HEK293 (cell line): ENCODE data around the gene INS.

Experiments
- CTCF ChIP-seq: fragments of 450-650 bp; formaldehyde crosslinking; IDR thresholded peaks from 2 replicates; pipeline ENCODE4 v1.5.1; 2016; ENCODE audit warnings: missing biosample characterization, missing genetic modification characterization
- ELK4 ChIP-seq: IDR thresholded peaks from 2 replicates; pipeline ENCODE4 v1.6.1; 2011; ENCODE audit warnings: mild to moderate bottlenecking, low read depth, low read length, borderline replicate concordance
- REST ChIP-seq: fragments of 450-650 bp; formaldehyde crosslinking; IDR thresholded peaks from 2 replicates; pipeline ENCODE4 v1.5.1; 2016; ENCODE audit warnings: missing biosample characterization, missing genetic modification characterization
- ZBTB49 ChIP-seq: fragments of 450-650 bp; formaldehyde crosslinking; IDR thresholded peaks from 2 replicates; pipeline ENCODE4 v1.5.1; 2016; ENCODE audit warnings: missing biosample characterization, missing genetic modification characterization, low read depth

GRCh38 chr11:2126520-2127085 is 34.4 kb downstream of the INS start:
- TF ChIP-seq CTCF (tag by site-specific recombination) (no peak), ELK4 (no peak), REST (tag by site-specific recombination) (no peak), ZBTB49 (no peak)
